CD14-positive monocyte (primary cell): Measurements from ENCODE around the gene DHRS3. TPM values are rescaled to one million over a fixed set of nuclear protein-coding genes. Genes with fewer than 3 reads are reported as not detected.

ENCODE experiments used
- DNase-seq, 3 donors: peaks; one replicate each; pipeline ENCODE4 v3.0.0-alpha.2; 2011 to 2022
- H2AFZ ChIP-seq: 2 replicates; pipeline ENCODE4 v1.6.0; 2012; ENCODE audit warnings: mild to moderate bottlenecking, low read depth, low read length, inconsistent platforms; ENCODE audit not compliant: insufficient read depth, poor library complexity, severe bottlenecking
- H3K27ac ChIP-seq, 2 donors: 1 replicate in 1 of 2; 2 replicates in 1 of 2; pipeline ENCODE4 v1.5.1; 2012 to 2013; ENCODE audit warnings: low read length in 2 of 2, control low read depth in 1 of 2, inconsistent platforms in 1 of 2, low read depth in 1 of 2, mild to moderate bottlenecking in 1 of 2
- H3K27me3 ChIP-seq, 2 donors: one replicate each; pipeline versions ENCODE4 v1.6.0 to v1.6.1; 2011 to 2013; ENCODE audit warnings: low read length in 2 of 2; ENCODE audit not compliant: control insufficient read depth in 2 of 2, insufficient read depth in 2 of 2
- H3K36me3 ChIP-seq, 2 donors: replicated peaks in 1 of 2; 1 replicate in 1 of 2; 2 replicates in 1 of 2; pipeline versions ENCODE4 v1.5.1 to v1.6.1; 2012 to 2013; ENCODE audit warnings: low read length in 2 of 2, control low read depth in 1 of 2, inconsistent platforms in 1 of 2, mild to moderate bottlenecking in 1 of 2; ENCODE audit not compliant: insufficient read depth in 2 of 2, control insufficient read depth in 1 of 2
- H3K4me1 ChIP-seq, 2 donors: 1 replicate in 1 of 2; 2 replicates in 1 of 2; pipeline versions ENCODE4 v1.5.1 to v1.6.1; 2012 to 2013; ENCODE audit warnings: low read length in 2 of 2, control low read depth in 1 of 2, inconsistent platforms in 1 of 2, mild to moderate bottlenecking in 1 of 2, moderate library complexity in 1 of 2; ENCODE audit not compliant: insufficient read depth in 2 of 2, control insufficient read depth in 1 of 2
- H3K4me2 ChIP-seq: replicated peaks from 2 replicates; pipeline ENCODE3; 2012; ENCODE audit warnings: low read length, moderate library complexity, mild to moderate bottlenecking; ENCODE audit not compliant: poor library complexity, severe bottlenecking; ENCODE audit errors: extremely low read depth
- H3K4me3 ChIP-seq, 3 experiments: fragments of 200-600 bp in 1 of 3; sonication (generic) in 1 of 3; replicated peaks in 1 of 3; 1 replicate in 2 of 3; 2 replicates in 1 of 3; pipeline ENCODE4 v1.5.1; 2011 to 2013; ENCODE audit warnings: low read length in 3 of 3, mild to moderate bottlenecking in 3 of 3, control low read depth in 2 of 3, low read depth in 2 of 3, inconsistent platforms in 1 of 3, moderate library complexity in 1 of 3
- H3K79me2 ChIP-seq: 2 replicates; pipeline ENCODE4 v1.6.0; 2012; ENCODE audit warnings: mild to moderate bottlenecking, control low read depth, inconsistent platforms, low read length, moderate library complexity; ENCODE audit not compliant: insufficient read depth
- H3K9ac ChIP-seq: 2 replicates; pipeline ENCODE4 v1.6.0; 2017; ENCODE audit warnings: low read length, mild to moderate bottlenecking; ENCODE audit not compliant: insufficient read depth, poor library complexity, severe bottlenecking
- H3K9me3 ChIP-seq, 2 donors: replicated peaks in 1 of 2; 1 replicate in 1 of 2; 2 replicates in 1 of 2; pipeline versions ENCODE4 v1.5.1 to v1.6.1; 2012 to 2013; ENCODE audit warnings: low read length in 2 of 2, control low read depth in 1 of 2; ENCODE audit not compliant: control insufficient read depth in 1 of 2, insufficient read depth in 1 of 2
- H4K20me1 ChIP-seq: 2 replicates; pipeline ENCODE4 v1.6.0; 2012; ENCODE audit warnings: mild to moderate bottlenecking, low read length, control low read depth, moderate library complexity; ENCODE audit not compliant: insufficient read depth
- H3K27ac Mint-ChIP-seq, 7 donors: one replicate each; pipeline ENCODE4 v1.8.0; 2020; ENCODE audit warnings: mild to moderate bottlenecking in 7 of 7, mixed read lengths in 7 of 7, moderate library complexity in 6 of 7, inconsistent platforms in 2 of 7
- H3K27me3 Mint-ChIP-seq, 3 donors: one replicate each; pipeline ENCODE4 v1.8.0; 2021 to 2022; ENCODE audit warnings: low read depth in 3 of 3, mild to moderate bottlenecking in 3 of 3, mixed read lengths in 3 of 3, moderate library complexity in 3 of 3, inconsistent platforms in 1 of 3
- H3K36me3 Mint-ChIP-seq, 2 donors: one replicate each; pipeline ENCODE4 v1.8.0; 2020; ENCODE audit warnings: mixed read lengths in 2 of 2, inconsistent platforms in 1 of 2, mild to moderate bottlenecking in 1 of 2
- H3K4me1 Mint-ChIP-seq: one replicate; pipeline ENCODE4 v1.8.0; 2020; ENCODE audit warnings: mild to moderate bottlenecking, mixed read lengths
- H3K4me3 Mint-ChIP-seq, 2 donors: one replicate each; pipeline ENCODE4 v1.8.0; 2020; ENCODE audit warnings: mild to moderate bottlenecking in 2 of 2, mixed read lengths in 2 of 2, moderate library complexity in 1 of 2
- H3K9me3 Mint-ChIP-seq, 7 donors: one replicate each; pipeline ENCODE4 v1.8.0; 2020 to 2022; ENCODE audit warnings: mixed read lengths in 7 of 7, mild to moderate bottlenecking in 6 of 7, moderate library complexity in 6 of 7, inconsistent platforms in 2 of 7
- WGBS: methylation state at CpG from one replicate; pipeline ENCODE4 v1.1.5; 2013; ENCODE audit warnings: missing lambda C conversion rate; ENCODE audit not compliant: insufficient coverage; 5-methylcytosine and 5-hydroxymethylcytosine counted together
- intact Hi-C, 2 donors: fragments of 100-400 bp; cut with micrococcal nuclease; formaldehyde crosslinking; loops; one replicate each; pipeline versions ENCODE4 v1.15.0 to v1.15.1; 2023
- polyA plus RNA-seq, 3 donors: library from polyadenylated mRNA; depleted of rRNA in 1 of 3; unstranded in 2 of 3; stranded (reverse) in 1 of 3; fragments of 300-500 nt in 2 of 3; fragments of >200 nt in 1 of 3; fragmentation: Illumina TruSeq in 2 of 3; gene quantifications; 1 replicate in 2 of 3; 2 replicates in 1 of 3; pipeline ENCODE4 v1.2.3, GENCODE V29; 2012 to 2021
- TF ChIP-seq, protein P1 (sequence below): fragments of 200-600 bp; IDR thresholded peaks from one replicate; pipeline ENCODE4 v1.8.0; 2022; ENCODE audit warnings: antibody characterized with exemption, mild to moderate bottlenecking

The DHRS3 gene
- polyA plus RNA-seq, 3 donors = 0.23 to 0.59 (median 0.29) TPM

DNA sequence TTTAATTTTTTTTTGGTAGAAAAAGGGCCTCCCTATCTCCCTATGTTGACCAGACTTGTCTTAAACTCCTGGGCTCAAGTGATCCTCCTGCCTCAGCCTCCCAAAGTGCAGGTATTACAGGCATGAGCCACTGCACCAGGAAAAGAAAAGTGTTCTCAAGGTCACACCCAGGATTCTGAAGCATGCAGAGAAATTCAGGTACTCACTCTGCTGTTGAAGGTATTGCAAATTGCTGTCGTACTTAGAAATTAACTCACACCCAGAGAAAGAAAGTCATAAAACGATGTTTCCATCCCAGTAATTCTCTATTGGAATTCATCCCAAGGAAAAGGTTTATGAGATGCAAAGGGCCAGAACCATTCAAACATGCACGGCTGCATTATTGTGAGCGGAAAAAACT is 73.7 kb downstream of the DHRS3 start:
- no CpG with 5 or more reads among the region's 4 CpGs for WGBS

DNA sequence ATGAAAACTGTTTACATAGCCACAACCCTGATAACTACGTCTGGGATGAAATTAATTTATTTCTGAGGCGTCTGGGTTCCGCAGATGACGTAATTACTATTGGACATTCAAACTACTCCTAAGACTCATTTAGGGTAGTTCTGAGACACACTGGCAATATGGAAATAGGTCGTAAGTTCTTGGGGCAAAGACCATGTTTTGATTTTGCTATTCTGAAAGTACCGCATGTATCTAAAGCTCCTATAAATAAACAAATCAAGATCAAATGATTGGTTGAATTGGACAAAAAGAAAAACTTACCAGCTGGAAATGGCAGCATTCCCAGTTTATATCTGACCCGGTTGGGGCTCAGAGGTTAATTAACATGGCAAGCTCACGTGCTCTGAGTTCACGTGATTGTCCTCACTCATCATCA is 74.3 kb downstream of the DHRS3 start:
- Histone ChIP-seq H3K27ac (no peak overlapping the region), H3K79me2 (no peaks in the 10 kb centered on the region), H4K20me1 (no peaks in the 10 kb centered on the region), H3K27me3 (peaks cover 0 to 3% of the 10 kb centered on the region in 2 donors), H3K9me3 (no peaks in the 10 kb centered on the region), H3K4me1 (no peaks in the 10 kb centered on the region), H3K4me3 (no peak overlapping the region), H3K36me3 (no peaks in the 10 kb centered on the region), H3K4me2 (no peak overlapping the region), H2AFZ (no peak overlapping the region), H3K9ac (no peak overlapping the region)
- TF ChIP-seq, protein P1, sequence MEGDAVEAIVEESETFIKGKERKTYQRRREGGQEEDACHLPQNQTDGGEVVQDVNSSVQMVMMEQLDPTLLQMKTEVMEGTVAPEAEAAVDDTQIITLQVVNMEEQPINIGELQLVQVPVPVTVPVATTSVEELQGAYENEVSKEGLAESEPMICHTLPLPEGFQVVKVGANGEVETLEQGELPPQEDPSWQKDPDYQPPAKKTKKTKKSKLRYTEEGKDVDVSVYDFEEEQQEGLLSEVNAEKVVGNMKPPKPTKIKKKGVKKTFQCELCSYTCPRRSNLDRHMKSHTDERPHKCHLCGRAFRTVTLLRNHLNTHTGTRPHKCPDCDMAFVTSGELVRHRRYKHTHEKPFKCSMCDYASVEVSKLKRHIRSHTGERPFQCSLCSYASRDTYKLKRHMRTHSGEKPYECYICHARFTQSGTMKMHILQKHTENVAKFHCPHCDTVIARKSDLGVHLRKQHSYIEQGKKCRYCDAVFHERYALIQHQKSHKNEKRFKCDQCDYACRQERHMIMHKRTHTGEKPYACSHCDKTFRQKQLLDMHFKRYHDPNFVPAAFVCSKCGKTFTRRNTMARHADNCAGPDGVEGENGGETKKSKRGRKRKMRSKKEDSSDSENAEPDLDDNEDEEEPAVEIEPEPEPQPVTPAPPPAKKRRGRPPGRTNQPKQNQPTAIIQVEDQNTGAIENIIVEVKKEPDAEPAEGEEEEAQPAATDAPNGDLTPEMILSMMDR = no peak
- no CpG with 5 or more reads among the region's 9 CpGs for WGBS
- Mint-ChIP-seq H3K27me3 (peaks cover 1 to 12% (median 10%) of the 10 kb centered on the region in 3 donors), H3K36me3 (no peaks in the 10 kb centered on the region), H3K27ac (no peak overlapping the region), H3K4me3 (no peak overlapping the region), H3K4me1 (no peaks in the 10 kb centered on the region), H3K9me3 (peaks cover 0 to 4% (median 0%) of the 10 kb centered on the region in 7 donors)
- DNase-seq = no peak
- intact Hi-C loops = no loop called here

More for the DNA sequence above, 73.7 kb downstream of the DHRS3 start:
- Mint-ChIP-seq H3K9me3 (peaks cover 0 to 4% (median 0%) of the 10 kb centered on the region in 7 donors), H3K4me1 (no peaks in the 10 kb centered on the region), H3K4me3 (no peak overlapping the region), H3K27me3 (peaks cover 1 to 10% (median 10%) of the 10 kb centered on the region in 3 donors), H3K36me3 (no peaks in the 10 kb centered on the region), H3K27ac (no peak overlapping the region)
- Histone ChIP-seq H3K36me3 (no peaks in the 10 kb centered on the region), H3K79me2 (no peaks in the 10 kb centered on the region), H3K4me2 (no peak overlapping the region), H2AFZ (no peak overlapping the region), H3K4me1 (no peaks in the 10 kb centered on the region), H3K27me3 (peaks cover 0 to 3% of the 10 kb centered on the region in 2 donors), H3K27ac (no peak overlapping the region), H3K4me3 (no peak overlapping the region), H3K9me3 (no peaks in the 10 kb centered on the region), H4K20me1 (no peaks in the 10 kb centered on the region), H3K9ac (no peak overlapping the region)
- intact Hi-C loops = no loop called here
- DNase-seq = no peak
- TF ChIP-seq, protein P1 = no peak
